ENCODE results near the gene CPD.

GRCh38 chr17:30332057-30332542, 46.6 kb upstream of the CPD start:
- TF ChIP-seq EZH2 (IDR thresholded peaks at IDR 0.05) (no peak), POLR2AphosphoS5 (IDR thresholded peaks at IDR 0.05; ENCODE audit: borderline replicate concordance, low read depth, low read length) (no peak)

Data from SK-N-MC (cell line).